ENCODE data around the gene MIX23. TPM values are rescaled to one million over a fixed set of nuclear protein-coding genes. Genes with fewer than 3 reads are reported as not detected.

The MIX23 gene
- total and polyA plus RNA-seq, 10 of the 15 experiments (the other 5 are each of a cell fraction or from before 2014, with no cell fraction given), result 30.0 to 176 (median 62.4) TPM

- TF ChIP-seq WRNIP1 (IDR thresholded peaks at IDR 0.05; ENCODE audit: borderline replicate concordance, low read depth, low read length) (no peak), STAT3 (IDR thresholded peaks at IDR 0.05; ENCODE audit: low read depth, low read length) (no peak), ZBED1 (IDR thresholded peaks at IDR 0.05; ENCODE audit: borderline replicate concordance) (no peak), BCL11A (IDR thresholded peaks at IDR 0.05; ENCODE audit: low read depth, low read length) (no peak), SUZ12 (IDR thresholded peaks at IDR 0.05; ENCODE audit: unreplicated experiment) (no peak), PBX3 (IDR thresholded peaks at IDR 0.05; ENCODE audit: insufficient replicate concordance, low read depth, low read length) (no peak), CHD2 (IDR thresholded peaks at IDR 0.05; ENCODE audit: borderline replicate concordance, low read depth, low read length) (no peak), POLR2AphosphoS5 (IDR thresholded peaks at IDR 0.05; ENCODE audit: low read length) (no peak), ATF7 (IDR thresholded peaks at IDR 0.05; ENCODE audit: low read depth) (no peak)
These were observed 50.5 kb downstream of the MIX23 start (continued) for GRCh38 chr3:122332551-122332950.

- Histone ChIP-seq H3K27me3 (replicated peaks in 1 of 2; ENCODE audit: control insufficient read depth in 2 of 2, insufficient read depth in 2 of 2, low read length in 1 of 2) (no peaks in the 10 kb centered on the region), H3K4me3 (no peak overlapping the region), H3K36me3 (ENCODE audit: control insufficient read depth in 2 of 2, insufficient read depth in 2 of 2, low read length in 1 of 2) (no peaks in the 10 kb centered on the region), H3K79me2 (ENCODE audit: control insufficient read depth, insufficient read depth, low read length) (no peaks in the 10 kb centered on the region), H2AFZ (ENCODE audit: control insufficient read depth, low read depth, low read length) (no peak overlapping the region), H3K4me2 (ENCODE audit: control insufficient read depth, insufficient read depth) (no peak overlapping the region), H3K9ac (ENCODE audit: control insufficient read depth, insufficient read depth, low read length) (no peak overlapping the region), H3K27ac (ENCODE audit: control insufficient read depth, insufficient read depth) (no peak overlapping the region), H4K20me1 (ENCODE audit: control insufficient read depth, insufficient read depth) (no peaks in the 10 kb centered on the region), H3K9me3 (replicated peaks; ENCODE audit: control insufficient read depth, insufficient read depth, low read length) (no peaks in the 10 kb centered on the region), H3K4me1 (ENCODE audit: control insufficient read depth, insufficient read depth, low read length) (peaks cover 5% of the 10 kb centered on the region)
- intact Hi-C loops (cut with micrococcal nuclease; ENCODE audit: unreplicated experiment), result no loop called here
- in situ Hi-C loops (cut with MboI), result no loop called here
- no peak for FAIRE-seq
- POLR2A ChIA-PET, result no interaction called here
- SMC1A ChIA-PET (ENCODE audit: uncharacterized antibody, unreplicated experiment), result no interaction called here
- 56% methylated on average over 4 of the region's 4 CpGs for WGBS (ENCODE audit: insufficient coverage, insufficient replicate concordance, low lambda C conversion rate, missing lambda C conversion rate)
- CTCF ChIA-PET, result interaction anchor here (0.6 to 4.6 kb wide), 2 partner anchors 26 to 871 kb away, joined by 3 to 23 read pairs; no protein-coding TSS in a partner anchor
- no TSS peak for BruUV-seq (replicated peaks)
- RAD21 ChIA-PET (ENCODE audit: unreplicated experiment), result interaction anchor here (1.0 kb wide), 2 partner anchors 10 to 63 kb away, joined by 4 to 6 read pairs; no protein-coding TSS in a partner anchor
- DNase-seq (ENCODE audit: low read depth, low spot score), result no peak
- ATAC-seq, result no peak
- TF ChIP-seq RCOR1 (conservative IDR thresholded peaks at IDR 0.05; ENCODE audit: low read depth, low read length), result no peak
- no peak for TF ChIP-seq HDAC2 (IDR thresholded peaks at IDR 0.05)
- no peak for TF ChIP-seq CBX5 (IDR thresholded peaks at IDR 0.05; ENCODE audit: low read depth)
- no peak for TF ChIP-seq IKZF1 (conservative IDR thresholded peaks at IDR 0.05)
- no peak for TF ChIP-seq ASH2L (IDR thresholded peaks at IDR 0.05; ENCODE audit: borderline replicate concordance, low read depth)
- no peak for TF ChIP-seq NFXL1 (IDR thresholded peaks at IDR 0.05; ENCODE audit: borderline replicate concordance)
- no peak for TF ChIP-seq STAT3 (IDR thresholded peaks at IDR 0.05; ENCODE audit: low read depth, low read length)
- TF ChIP-seq IRF3 (IDR thresholded peaks at IDR 0.05), result no peak
- TF ChIP-seq SMARCA5 (IDR thresholded peaks at IDR 0.05), result no peak
- no peak for TF ChIP-seq CBX3 (IDR thresholded peaks at IDR 0.05; ENCODE audit: borderline replicate concordance, low read depth)
- no peak for TF ChIP-seq CEBPZ (IDR thresholded peaks at IDR 0.05; ENCODE audit: low read depth, low read length)
These were observed 51.1 kb downstream of the MIX23 start for GRCh38 chr3:122331886-122332285.

Data from GM12878 (cell line).